Stomach (tissue), 9 donors: ENCODE data around the gene MFSD12. TPM values are rescaled to one million over a fixed set of nuclear protein-coding genes. Genes with fewer than 3 reads are reported as not detected.
A peak's percentile ranks its signal among the peaks of the same experiment; 100 is the strongest.

Source experiments
- DNase-seq, 2 donors: peaks; one replicate each; pipeline versions ENCODE4 v3.0.0 to v3.0.0-alpha.2; 2013 to 2019
- H3K27ac ChIP-seq, 5 donors: fragments of 200-600 bp in 4 of 5; sonication (generic) in 4 of 5; one replicate each; pipeline ENCODE4 v1.5.1; 2013 to 2019; ENCODE audit warnings: mild to moderate bottlenecking in 1 of 5, moderate library complexity in 1 of 5
- H3K27me3 ChIP-seq, 3 donors: fragments of 200-600 bp; sonication (generic); one replicate each; pipeline ENCODE4 v1.5.1; 2017 to 2019; ENCODE audit warnings: mixed run types in 1 of 3
- H3K36me3 ChIP-seq, 4 donors: fragments of 200-600 bp; sonication (generic); 1 replicate in 3 of 4; 2 replicates in 1 of 4; pipeline ENCODE4 v1.5.1; 2016 to 2019
- H3K4me1 ChIP-seq, 4 donors: fragments of 200-600 bp; sonication (generic); one replicate each; pipeline ENCODE4 v1.5.1; 2016 to 2019
- H3K4me3 ChIP-seq, 4 donors: fragments of 200-600 bp; sonication (generic) in 3 of 4; one replicate each; pipeline ENCODE4 v1.5.1; 2016 to 2019; ENCODE audit warnings: mild to moderate bottlenecking in 1 of 4
- H3K9me3 ChIP-seq, 4 donors: fragments of 200-600 bp; sonication (generic); one replicate each; pipeline ENCODE4 v1.5.1; 2016 to 2019
- EP300 ChIP-seq: sonication (generic); formaldehyde crosslinking; IDR thresholded peaks from one replicate; pipeline ENCODE4 v1.6.1; 2017; ENCODE audit warnings: antibody characterized with exemption
- POLR2A ChIP-seq, 4 donors: fragments of 450-650 bp; IDR thresholded peaks; one replicate each; pipeline ENCODE4 v1.6.1; 2016; ENCODE audit warnings: antibody characterized with exemption in 4 of 4, control low read depth in 2 of 4, mild to moderate bottlenecking in 1 of 4, moderate library complexity in 1 of 4
- POLR2AphosphoS5 ChIP-seq, 3 donors: sonication (generic); formaldehyde crosslinking; IDR thresholded peaks; one replicate each; pipeline ENCODE4 v1.6.1; 2016; ENCODE audit warnings: antibody characterized with exemption in 3 of 3
- WGBS, 5 donors: extraction: QIAGEN DNeasy Blood & Tissue Kit in 3 of 5; methylation state at CpG; one replicate each; pipeline versions ENCODE4 v1.1.5 to v1.1.7; 2013 to 2018; 5-methylcytosine and 5-hydroxymethylcytosine counted together
- intact Hi-C: fragments of 100-400 bp; cut with DNase I; formaldehyde crosslinking; loops from one replicate; pipeline ENCODE4 v1.15.1; 2023; ENCODE audit warnings: low total_unique reads
- polyA plus RNA-seq, 3 donors: library from polyadenylated mRNA; stranded (reverse); fragments of 200-250 nt; gene quantifications; one replicate each; pipeline ENCODE4 v1.2.3, GENCODE V29; 2013
- small RNA-seq, 4 donors: library from RNA; depleted of rRNA; stranded (forward); fragments of <200 nt; gene quantifications; one replicate each; pipeline ENCODE3, GENCODE V24; 2016
- total RNA-seq, 5 donors: library from RNA; depleted of rRNA; stranded (reverse); fragments of >200 nt; gene quantifications; one replicate each; pipeline versions ENCODE4 v1.1.0 to v1.2.3, GENCODE V29; 2014 to 2016
- TF ChIP-seq, protein P1 (sequence below), 7 experiments: fragments of 450-650 bp in 4 of 7; fragments of 200-600 bp in 3 of 7; sonication (generic) in 3 of 7; IDR thresholded peaks; one replicate each; pipeline ENCODE4 v1.5.1; 2016 to 2019; ENCODE audit warnings: antibody characterized with exemption in 7 of 7, control low read depth in 2 of 7, mild to moderate bottlenecking in 1 of 7
- donor health status: healthy with polysubstance abuse.
- donor health status: Bipolar disorder and iron deficiency.
- donor health status: healthy.

MFSD12 gene
- total and polyA plus RNA-seq, 8 donors: 0.58 to 96.4 (median 34.8) TPM

DNA sequence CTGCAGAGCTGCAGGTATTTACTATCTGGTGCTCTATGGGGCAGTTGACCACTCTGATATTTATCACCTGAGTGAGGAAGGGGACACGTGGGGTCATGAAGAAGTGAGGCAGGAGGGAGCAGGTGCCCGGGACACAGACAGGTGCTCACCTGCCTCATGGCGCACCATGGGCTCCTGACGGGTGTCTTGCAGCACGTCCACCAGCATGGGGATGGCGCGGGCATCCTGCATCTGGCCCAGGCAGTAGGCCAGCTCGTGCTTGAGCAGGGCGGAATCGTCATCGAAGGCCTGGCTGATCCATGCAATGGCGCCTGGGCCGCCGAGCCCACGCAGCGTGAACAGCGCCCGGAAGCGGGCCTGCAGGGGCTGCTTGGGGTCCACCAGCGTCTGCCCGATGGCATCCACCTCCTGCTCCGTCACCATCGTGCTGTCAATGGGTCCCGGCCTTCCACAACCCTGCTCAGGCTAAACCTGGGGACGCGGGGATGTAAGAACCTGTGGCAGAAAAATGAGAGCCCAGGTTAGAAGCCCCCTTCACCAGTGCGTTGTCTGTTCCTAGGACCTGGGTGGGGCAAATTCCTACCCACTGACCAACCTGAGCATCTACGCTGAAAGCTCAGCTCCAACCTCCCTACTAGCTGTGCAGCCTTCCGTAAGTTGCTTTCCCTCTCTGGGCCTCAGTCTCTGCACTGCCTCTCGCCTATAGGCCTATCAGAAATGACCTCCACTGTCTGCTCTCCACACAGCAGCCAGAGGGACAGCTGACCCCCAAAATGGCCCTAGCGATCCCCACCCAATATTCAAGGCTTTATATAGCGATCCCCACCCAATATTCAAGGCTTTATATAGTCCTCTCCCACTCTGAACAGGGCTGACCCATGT, 60.8 kb downstream of the MFSD12 start:
- no peak overlapping the region for H3K4me3 ChIP-seq
- peaks cover 16 to 29% (median 24%) of the 10 kb centered on the region in 4 donors for H3K4me1 ChIP-seq
- intact Hi-C loops: no loop called here
- TF ChIP-seq, protein P1, sequence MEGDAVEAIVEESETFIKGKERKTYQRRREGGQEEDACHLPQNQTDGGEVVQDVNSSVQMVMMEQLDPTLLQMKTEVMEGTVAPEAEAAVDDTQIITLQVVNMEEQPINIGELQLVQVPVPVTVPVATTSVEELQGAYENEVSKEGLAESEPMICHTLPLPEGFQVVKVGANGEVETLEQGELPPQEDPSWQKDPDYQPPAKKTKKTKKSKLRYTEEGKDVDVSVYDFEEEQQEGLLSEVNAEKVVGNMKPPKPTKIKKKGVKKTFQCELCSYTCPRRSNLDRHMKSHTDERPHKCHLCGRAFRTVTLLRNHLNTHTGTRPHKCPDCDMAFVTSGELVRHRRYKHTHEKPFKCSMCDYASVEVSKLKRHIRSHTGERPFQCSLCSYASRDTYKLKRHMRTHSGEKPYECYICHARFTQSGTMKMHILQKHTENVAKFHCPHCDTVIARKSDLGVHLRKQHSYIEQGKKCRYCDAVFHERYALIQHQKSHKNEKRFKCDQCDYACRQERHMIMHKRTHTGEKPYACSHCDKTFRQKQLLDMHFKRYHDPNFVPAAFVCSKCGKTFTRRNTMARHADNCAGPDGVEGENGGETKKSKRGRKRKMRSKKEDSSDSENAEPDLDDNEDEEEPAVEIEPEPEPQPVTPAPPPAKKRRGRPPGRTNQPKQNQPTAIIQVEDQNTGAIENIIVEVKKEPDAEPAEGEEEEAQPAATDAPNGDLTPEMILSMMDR (IDR thresholded peaks at IDR 0.05): no peak
- no peak for TF ChIP-seq POLR2AphosphoS5 (IDR thresholded peaks at IDR 0.05)
- no peak for TF ChIP-seq POLR2A (IDR thresholded peaks at IDR 0.05)
- no peak for TF ChIP-seq EP300
- no peaks in the 10 kb centered on the region for H3K27me3 ChIP-seq
- H3K36me3 ChIP-seq: peaks cover 20 to 64% (median 55%) of the 10 kb centered on the region in 4 donors
- 95 to 98% (median 97%) methylated on average over 13 to 32 of the region's 32 CpGs for WGBS, 5 donors
- DNase-seq: no peak
- no peaks in the 10 kb centered on the region for H3K9me3 ChIP-seq
- no peak overlapping the region for H3K27ac ChIP-seq

DNA sequence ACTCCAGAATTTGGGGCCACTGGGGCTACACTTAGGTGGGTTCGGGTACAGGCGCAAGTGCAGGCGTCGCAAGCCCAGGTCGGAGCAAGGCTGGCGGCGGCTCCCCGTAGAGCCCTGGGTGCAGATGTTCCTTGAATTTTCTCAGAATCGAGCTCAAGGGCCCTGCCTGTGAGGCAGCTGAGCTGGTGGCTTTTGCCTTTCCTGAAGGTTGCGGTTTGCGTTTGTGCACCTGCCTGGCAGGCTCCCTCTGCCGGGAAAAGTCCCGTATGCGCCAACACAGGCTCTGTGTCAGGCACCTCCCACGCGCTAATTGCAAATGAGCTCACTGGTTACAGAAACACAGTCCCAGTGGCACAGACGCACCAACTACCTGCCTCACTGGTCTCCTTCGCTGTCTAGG, 62.8 kb downstream of the MFSD12 start:
- no peak overlapping the region for H3K4me3 ChIP-seq
- H3K36me3 ChIP-seq: peaks cover 32 to 85% (median 72%) of the 10 kb centered on the region in 4 donors
- no peaks in the 10 kb centered on the region for H3K27me3 ChIP-seq
- peaks cover 8 to 19% (median 12%) of the 10 kb centered on the region in 4 donors for H3K4me1 ChIP-seq
- TF ChIP-seq POLR2AphosphoS5 (IDR thresholded peaks at IDR 0.05) (no peak), EP300 (no peak), POLR2A (IDR thresholded peaks at IDR 0.05) (no peak)
- TF ChIP-seq, protein P1 (IDR thresholded peaks at IDR 0.05): no peak
- DNase-seq: peak in 1 of 2 donors; percentile 52
- 86 to 90% (median 87%) methylated on average over 17 to 18 of the region's 18 CpGs for WGBS, 5 donors
- H3K9me3 ChIP-seq: no peaks in the 10 kb centered on the region
- intact Hi-C loops: no loop called here
- H3K27ac ChIP-seq: no peak overlapping the region

Small RNA genes lying within 50 kb of the gene (small RNA-seq; reads per million reads assigned to genes)
- gene AC005786.1 (0 reads per million in 4 donors), gene RF00212 (0 reads per million in 4 donors)

Other genes starting within 250 kb of the MFSD12 start
- 100 to 1,000 TPM in 2 of 5 donors, 10 to 100 TPM in 3; 32.3 to 251 (median 94.2) TPM for gene NFIC, start 191.0 kb downstream of the MFSD12 start, total RNA-seq
- 10 to 100 TPM; 16.7 to 61.5 (median 34.2) TPM for gene NFIC, start 191.0 kb downstream of the MFSD12 start, polyA plus RNA-seq
- 100 to 1,000 TPM in 1 of 5 donors, 10 to 100 TPM in 1, 1 to 10 TPM in 2, not detected in 1; 1.4 to 178 (median 38.3) TPM for gene SMIM24, start 77.1 kb downstream of the MFSD12 start, total RNA-seq
- gene SMIM24, start 77.1 kb downstream of the MFSD12 start, polyA plus RNA-seq: 100 to 1,000 TPM in 1 of 3 donors, 10 to 100 TPM in 2; 14.1 to 116 (median 68.7) TPM
- gene SMIM44, start 74.1 kb downstream of the MFSD12 start, total RNA-seq: not detected
- gene SMIM44, start 74.1 kb downstream of the MFSD12 start, polyA plus RNA-seq: 1 to 10 TPM in 1 of 3 donors, not detected in 2; 2.7 TPM
- 10 to 100 TPM in 2 of 5 donors, 1 to 10 TPM in 1, under 1 TPM in 1, not detected in 1; 0.45 to 21.7 (median 11.1) TPM for gene DOHH, start 56.9 kb downstream of the MFSD12 start, total RNA-seq
- gene DOHH, start 56.9 kb downstream of the MFSD12 start, polyA plus RNA-seq: 10 to 100 TPM; 10.7 to 14.1 (median 13.6) TPM
- gene FZR1, start 51.3 kb downstream of the MFSD12 start, total RNA-seq: 100 to 1,000 TPM in 1 of 5 donors, 10 to 100 TPM in 3, 1 to 10 TPM in 1; 9.4 to 113 (median 31.9) TPM
- gene FZR1, start 51.3 kb downstream of the MFSD12 start, polyA plus RNA-seq: 10 to 100 TPM; 10.5 to 17.2 (median 13.9) TPM
- gene TEKTIP1, start 18.4 kb downstream of the MFSD12 start, total RNA-seq: not detected
- gene TEKTIP1, start 18.4 kb downstream of the MFSD12 start, polyA plus RNA-seq: under 1 TPM in 2 of 3 donors, not detected in 1; 0.28 to 1.00 TPM
- 100 to 1,000 TPM in 3 of 5 donors, 10 to 100 TPM in 2; 39.8 to 638 (median 160) TPM for gene HMG20B, start 15.4 kb upstream of the MFSD12 start, total RNA-seq
- 100 to 1,000 TPM in 1 of 3 donors, 10 to 100 TPM in 2; 79.5 to 103 (median 80.6) TPM for gene HMG20B, start 15.4 kb upstream of the MFSD12 start, polyA plus RNA-seq
- 1 to 10 TPM in 1 of 5 donors, not detected in 4; 2.9 TPM for gene GIPC3, start 27.9 kb upstream of the MFSD12 start, total RNA-seq
- 1 to 10 TPM in 2 of 3 donors, under 1 TPM in 1; 0.75 to 2.0 (median 1.1) TPM for gene GIPC3, start 27.9 kb upstream of the MFSD12 start, polyA plus RNA-seq
- gene TBXA2R, start 49.3 kb upstream of the MFSD12 start, total RNA-seq: 1 to 10 TPM in 1 of 5 donors, under 1 TPM in 1, not detected in 3; 0.37 to 1.0 TPM
- gene TBXA2R, start 49.3 kb upstream of the MFSD12 start, polyA plus RNA-seq: 1 to 10 TPM in 2 of 3 donors, under 1 TPM in 1; 0.50 to 2.6 (median 1.2) TPM
- gene CACTIN, start 69.2 kb upstream of the MFSD12 start, total RNA-seq: 100 to 1,000 TPM in 1 of 5 donors, 10 to 100 TPM in 3, 1 to 10 TPM in 1; 9.8 to 180 (median 19.4) TPM
- gene CACTIN, start 69.2 kb upstream of the MFSD12 start, polyA plus RNA-seq: 10 to 100 TPM; 10.2 to 13.9 (median 12.4) TPM
- gene PIP5K1C, start 142.9 kb upstream of the MFSD12 start, total RNA-seq: 100 to 1,000 TPM in 1 of 5 donors, 10 to 100 TPM in 4; 15.1 to 164 (median 36.8) TPM
- 10 to 100 TPM in 2 of 3 donors, 1 to 10 TPM in 1; 8.6 to 18.5 (median 12.5) TPM for gene PIP5K1C, start 142.9 kb upstream of the MFSD12 start, polyA plus RNA-seq
- gene TJP3, start 150.8 kb upstream of the MFSD12 start, total RNA-seq: 100 to 1,000 TPM in 2 of 5 donors, 10 to 100 TPM in 3; 31.9 to 204 (median 95.1) TPM
- 10 to 100 TPM; 62.3 to 96.1 (median 93.1) TPM for gene TJP3, start 150.8 kb upstream of the MFSD12 start, polyA plus RNA-seq
- gene APBA3, start 204.1 kb upstream of the MFSD12 start, total RNA-seq: 100 to 1,000 TPM in 1 of 5 donors, 10 to 100 TPM in 3, 1 to 10 TPM in 1; 9.4 to 111 (median 16.4) TPM
- 10 to 100 TPM; 15.7 to 17.4 (median 16.7) TPM for gene APBA3, start 204.1 kb upstream of the MFSD12 start, polyA plus RNA-seq
- 100 to 1,000 TPM in 2 of 5 donors, 10 to 100 TPM in 3; 15.2 to 163 (median 58.7) TPM for gene MRPL54, start 205.1 kb upstream of the MFSD12 start, total RNA-seq
- gene MRPL54, start 205.1 kb upstream of the MFSD12 start, polyA plus RNA-seq: 100 to 1,000 TPM; 155 to 221 (median 174) TPM
- not detected for gene RAX2, start 214.6 kb upstream of the MFSD12 start, total RNA-seq
- not detected for gene RAX2, start 214.6 kb upstream of the MFSD12 start, polyA plus RNA-seq
- gene MATK, start 228.8 kb upstream of the MFSD12 start, total RNA-seq: 10 to 100 TPM in 2 of 5 donors, 1 to 10 TPM in 2, not detected in 1; 1.4 to 48.7 (median 12.1) TPM
- gene MATK, start 228.8 kb upstream of the MFSD12 start, polyA plus RNA-seq: 1 to 10 TPM; 2.0 to 3.4 (median 2.9) TPM